ENCODE measurements around the gene GGN. TPM values are rescaled to one million over a fixed set of nuclear protein-coding genes. Genes with fewer than 3 reads are reported as not detected.

Gene GGN
- total and polyA plus RNA-seq, 9 of the 15 experiments (the other 6 are each of a cell fraction or from before 2014, with no cell fraction given): 0.15 to 0.33 TPM; not detected in 7

GRCh38 chr19:38437295-38437694, 49.5 kb upstream of the GGN start (continued):
- TF ChIP-seq CEBPZ (IDR thresholded peaks at IDR 0.05; ENCODE audit: borderline replicate concordance, low read depth, low read length) (no peak), KHSRP (IDR thresholded peaks at IDR 0.05) (no peak), STAG1 (CRISPR knock-in tag; IDR thresholded peaks at IDR 0.05; ENCODE audit: borderline replicate concordance) (no peak), SAFB (IDR thresholded peaks at IDR 0.05; ENCODE audit: borderline replicate concordance, low read depth, low read length) (no peak), NCOR1 (IDR thresholded peaks at IDR 0.05) (no peak), ATF4 (CRISPR knock-in tag; IDR thresholded peaks at IDR 0.05) (no peak), PHF21A (IDR thresholded peaks at IDR 0.05; ENCODE audit: borderline replicate concordance, low read depth) (no peak), NR2C1 (IDR thresholded peaks at IDR 0.05) (no peak), NR2C1 (tag; IDR thresholded peaks at IDR 0.05) (no peak), FOSL1 (tag; conservative IDR thresholded peaks at IDR 0.05) (no peak), XRCC3 (IDR thresholded peaks at IDR 0.05) (no peak), ZBTB26 (CRISPR knock-in tag; IDR thresholded peaks at IDR 0.05) (no peak), ZNF133 (CRISPR knock-in tag; IDR thresholded peaks at IDR 0.05) (no peak), ZNF24 (IDR thresholded peaks at IDR 0.05) (no peak), PHF8 (IDR thresholded peaks at IDR 0.05; ENCODE audit: borderline replicate concordance, low read length) (no peak), ZNF76 (CRISPR knock-in tag; IDR thresholded peaks at IDR 0.05; ENCODE audit: borderline replicate concordance) (no peak), RNF2 (IDR thresholded peaks at IDR 0.05) (no peak), KDM1A (IDR thresholded peaks at IDR 0.05) (peak; percentile 80 to 82), ZNF23 (CRISPR knock-in tag; IDR thresholded peaks at IDR 0.05) (no peak), PHF20 (IDR thresholded peaks at IDR 0.05; ENCODE audit: partially characterized antibody) (peak; percentile 37), RCOR1 (IDR thresholded peaks at IDR 0.05; ENCODE audit: borderline replicate concordance in 1 of 2, low read depth in 2 of 2, low read length in 2 of 2) (peak in 1 of 2 experiments; percentile 51; a peak in 1 of 4 replicates), RFX1 (IDR thresholded peaks at IDR 0.05) (no peak), SMARCA5 (IDR thresholded peaks at IDR 0.05) (peak; percentile 73), HDAC2 (IDR thresholded peaks at IDR 0.05) (peak; percentile 67; the same call in 1 of the 2 replicates)

Data from K562 (cell line).